ENCODE measurements around the gene TMEM91.
"Not testable (repeated sequence)": the region's sequence is repeated elsewhere in the genome, so short reads cannot be mapped to it uniquely, and the experiment has no call there.

TMEM91 gene

DNA sequence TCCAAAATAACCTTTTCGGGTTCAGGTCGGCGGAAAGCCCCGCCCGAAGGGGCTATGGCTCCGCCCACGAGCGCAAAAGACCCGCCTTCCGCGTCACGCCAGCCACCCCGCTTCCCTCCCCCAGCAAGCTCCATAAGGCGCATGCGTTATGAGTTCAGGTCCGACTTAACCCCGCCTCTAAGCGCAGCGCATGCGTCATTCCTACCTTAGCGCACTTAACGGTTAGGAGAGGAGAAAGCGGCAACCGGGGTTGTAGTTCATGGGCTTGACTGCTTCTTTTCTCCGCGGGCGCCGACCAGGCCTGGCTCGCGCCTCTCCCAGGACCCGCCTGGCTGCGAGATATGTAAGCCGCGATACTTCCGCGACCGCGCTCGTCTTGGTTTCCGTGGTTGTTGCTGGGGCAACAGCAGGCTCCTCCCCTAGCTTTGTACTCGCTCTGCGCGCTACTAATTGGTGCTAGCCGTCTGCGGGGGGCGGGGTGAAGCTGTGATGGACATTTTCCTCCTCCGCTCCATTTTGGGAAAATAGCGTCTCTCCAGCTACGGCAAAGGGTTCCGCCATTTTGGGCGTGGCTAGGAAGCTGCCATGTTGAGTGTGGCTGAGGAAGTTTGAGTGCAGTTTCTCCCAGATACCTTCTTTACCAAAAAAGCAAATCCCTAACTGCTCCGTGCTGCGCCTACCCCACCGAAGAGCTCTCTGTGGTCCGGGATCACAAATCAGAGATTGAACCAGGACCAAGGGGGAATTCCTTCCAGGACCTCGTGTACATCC is 12.4 kb upstream of the TMEM91 start, which contains the start of gene B9D2:
B9D2 (minus strand) TSS at position 397 of the 771 bp plus-strand sequence. CDS start 630 bp downstream, outside the sequence.
- TF ChIP-seq, protein P1, sequence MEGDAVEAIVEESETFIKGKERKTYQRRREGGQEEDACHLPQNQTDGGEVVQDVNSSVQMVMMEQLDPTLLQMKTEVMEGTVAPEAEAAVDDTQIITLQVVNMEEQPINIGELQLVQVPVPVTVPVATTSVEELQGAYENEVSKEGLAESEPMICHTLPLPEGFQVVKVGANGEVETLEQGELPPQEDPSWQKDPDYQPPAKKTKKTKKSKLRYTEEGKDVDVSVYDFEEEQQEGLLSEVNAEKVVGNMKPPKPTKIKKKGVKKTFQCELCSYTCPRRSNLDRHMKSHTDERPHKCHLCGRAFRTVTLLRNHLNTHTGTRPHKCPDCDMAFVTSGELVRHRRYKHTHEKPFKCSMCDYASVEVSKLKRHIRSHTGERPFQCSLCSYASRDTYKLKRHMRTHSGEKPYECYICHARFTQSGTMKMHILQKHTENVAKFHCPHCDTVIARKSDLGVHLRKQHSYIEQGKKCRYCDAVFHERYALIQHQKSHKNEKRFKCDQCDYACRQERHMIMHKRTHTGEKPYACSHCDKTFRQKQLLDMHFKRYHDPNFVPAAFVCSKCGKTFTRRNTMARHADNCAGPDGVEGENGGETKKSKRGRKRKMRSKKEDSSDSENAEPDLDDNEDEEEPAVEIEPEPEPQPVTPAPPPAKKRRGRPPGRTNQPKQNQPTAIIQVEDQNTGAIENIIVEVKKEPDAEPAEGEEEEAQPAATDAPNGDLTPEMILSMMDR (IDR thresholded peaks at IDR 0.05; ENCODE audit: low read depth, low read length), result no peak
- no peaks in the 10 kb centered on the region for H3K9me3 ChIP-seq
- H3K27me3 ChIP-seq, result no peaks in the 10 kb centered on the region
- H3K4me3 ChIP-seq (ENCODE audit: low read depth, low read length), result peak within 1 kb of the TSS; percentile 83
- no peaks in the 10 kb centered on the region for H3K4me1 ChIP-seq
- H3K36me3 ChIP-seq, result no peaks in the 10 kb centered on the region
- DNase-seq, result peak; percentile 98

DNA sequence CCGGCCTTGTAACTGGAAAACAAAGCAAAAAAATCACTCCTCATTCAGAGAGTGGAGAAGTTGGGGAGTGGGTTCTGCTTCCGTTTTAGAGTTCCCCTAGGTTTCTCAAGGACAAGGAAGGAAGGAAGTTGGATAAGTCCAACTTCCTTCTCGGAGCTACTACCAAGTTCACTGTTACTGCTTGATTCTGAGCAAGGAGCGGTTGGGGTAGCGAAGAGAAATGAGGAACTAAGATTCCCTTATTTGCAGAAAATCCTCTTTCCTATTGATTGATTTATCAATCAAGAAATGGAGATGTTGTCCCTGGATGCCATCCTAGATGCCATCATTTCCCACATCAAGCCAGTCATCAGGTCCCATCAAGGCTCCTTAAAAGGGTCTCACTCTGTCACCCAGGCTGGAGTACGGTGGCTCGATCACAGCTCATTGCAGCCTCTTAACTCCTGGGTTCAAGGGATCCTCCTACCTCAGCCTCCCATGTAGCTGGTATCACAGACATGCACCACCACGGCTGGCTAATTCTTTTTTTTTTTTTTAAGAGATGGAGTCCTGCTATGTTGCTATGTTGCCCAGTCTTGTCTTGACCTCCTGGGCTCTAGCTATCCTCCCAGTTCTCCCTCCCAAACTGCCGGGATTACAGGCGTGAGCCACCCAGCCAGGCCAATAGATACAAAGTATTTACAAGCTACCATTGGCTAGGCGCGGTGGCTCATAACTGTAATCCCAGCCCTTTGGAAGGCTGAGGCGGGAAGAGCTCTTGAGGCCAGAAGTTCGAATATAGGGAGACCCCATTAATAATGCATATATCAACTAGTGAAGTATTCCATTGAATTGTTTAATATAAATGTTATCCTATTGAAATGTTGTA is 11.6 kb upstream of the TMEM91 start:
- DNase-seq, result no peak
- no peaks in the 10 kb centered on the region for H3K4me1 ChIP-seq

DNA sequence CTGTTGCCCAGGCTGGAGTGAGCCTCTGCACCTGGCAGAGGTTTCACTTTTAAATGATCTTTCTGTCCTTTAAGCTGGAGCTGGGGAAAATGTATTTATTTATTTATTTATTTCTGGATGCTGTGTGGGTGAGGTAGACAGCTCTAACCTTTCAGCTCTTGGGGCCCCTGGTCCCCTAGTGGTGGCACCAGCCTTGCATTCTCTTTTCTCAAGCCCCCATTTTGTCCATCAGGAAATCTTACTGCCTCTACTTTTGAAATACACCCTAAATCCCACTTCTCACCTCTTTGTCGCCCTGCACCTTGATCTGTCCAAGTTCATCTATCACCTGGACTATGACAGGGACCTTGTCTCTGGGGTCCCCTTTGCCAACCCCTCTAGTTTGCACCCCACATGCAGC is 10.2 kb upstream of the TMEM91 start:
- Histone ChIP-seq H3K4me1 (no peaks in the 10 kb centered on the region), H3K4me3 (ENCODE audit: low read depth, low read length) (no peak overlapping the region)
- TF ChIP-seq, protein P1 (IDR thresholded peaks at IDR 0.05; ENCODE audit: low read depth, low read length), result peak; percentile 40

More for the DNA sequence above, 11.6 kb upstream of the TMEM91 start:
- Histone ChIP-seq H3K36me3 (no peaks in the 10 kb centered on the region), H3K9me3 (no peaks in the 10 kb centered on the region), H3K4me3 (ENCODE audit: low read depth, low read length) (peak overlapping the region; percentile 83), H3K27me3 (no peaks in the 10 kb centered on the region)
- TF ChIP-seq, protein P1 (IDR thresholded peaks at IDR 0.05; ENCODE audit: low read depth, low read length), result no peak

DNA sequence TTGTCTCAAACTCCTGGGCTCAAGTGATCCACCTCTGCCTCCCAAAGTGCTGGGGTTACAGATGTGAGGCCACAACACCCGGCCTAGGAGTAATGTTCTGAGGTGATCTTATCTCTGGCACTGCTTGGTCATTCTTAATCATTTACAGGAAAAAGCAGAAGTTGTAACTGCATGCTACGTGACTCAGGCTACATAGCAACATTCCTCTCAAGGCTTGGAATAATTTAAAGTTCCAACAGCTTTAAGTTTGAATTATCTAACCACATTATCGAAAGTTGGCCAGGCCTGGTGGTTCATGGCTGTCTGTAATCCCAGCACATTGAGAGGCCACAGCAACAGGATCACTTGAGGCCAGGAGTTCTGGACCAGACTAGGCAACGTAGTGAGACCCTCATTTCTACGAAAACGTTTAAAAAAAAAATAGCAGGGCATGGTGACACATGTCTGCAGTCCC is 8.5 kb upstream of the TMEM91 start:
- DNase-seq, result no peak
- TF ChIP-seq, protein P1 (IDR thresholded peaks at IDR 0.05; ENCODE audit: low read depth, low read length), result no peak
- H3K4me1 ChIP-seq, result no peaks in the 10 kb centered on the region; the same call in 1 of the 2 replicates
- no peaks in the 10 kb centered on the region for H3K27me3 ChIP-seq
- no peaks in the 10 kb centered on the region for H3K9me3 ChIP-seq
- H3K36me3 ChIP-seq, result no peaks in the 10 kb centered on the region
- H3K4me3 ChIP-seq (ENCODE audit: low read depth, low read length), result no peak overlapping the region

More for the DNA sequence above, 10.2 kb upstream of the TMEM91 start:
- Histone ChIP-seq H3K36me3 (no peaks in the 10 kb centered on the region), H3K9me3 (no peaks in the 10 kb centered on the region), H3K27me3 (no peaks in the 10 kb centered on the region)
- no peak for DNase-seq

DNA sequence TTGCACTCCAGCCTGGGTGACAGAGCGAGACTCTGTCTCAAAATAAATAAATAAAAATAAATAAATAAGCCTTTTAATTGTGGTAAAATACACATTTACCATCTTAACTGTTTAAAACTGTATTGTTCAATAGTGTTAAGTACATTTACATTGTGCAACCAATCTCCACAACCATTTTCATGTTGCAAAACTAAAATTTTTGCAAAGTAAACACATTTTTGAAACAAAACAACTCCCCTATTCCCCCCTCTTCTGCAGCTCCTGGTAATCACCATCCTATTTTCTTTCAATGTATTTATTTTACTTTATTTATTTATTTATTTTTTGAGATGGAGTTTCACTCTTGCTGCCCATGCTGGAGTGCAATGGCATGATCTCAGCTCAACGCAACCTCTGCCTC is 6.6 kb upstream of the TMEM91 start:
- TF ChIP-seq, protein P1 (IDR thresholded peaks at IDR 0.05; ENCODE audit: low read depth, low read length), result no peak
- H3K4me3 ChIP-seq (ENCODE audit: low read depth, low read length), result no peak overlapping the region
- no peaks in the 10 kb centered on the region for H3K9me3 ChIP-seq
- DNase-seq, result no peak
- no peaks in the 10 kb centered on the region for H3K27me3 ChIP-seq
- H3K36me3 ChIP-seq, result no peaks in the 10 kb centered on the region
- peaks cover 9% of the 10 kb centered on the region for H3K4me1 ChIP-seq

DNA sequence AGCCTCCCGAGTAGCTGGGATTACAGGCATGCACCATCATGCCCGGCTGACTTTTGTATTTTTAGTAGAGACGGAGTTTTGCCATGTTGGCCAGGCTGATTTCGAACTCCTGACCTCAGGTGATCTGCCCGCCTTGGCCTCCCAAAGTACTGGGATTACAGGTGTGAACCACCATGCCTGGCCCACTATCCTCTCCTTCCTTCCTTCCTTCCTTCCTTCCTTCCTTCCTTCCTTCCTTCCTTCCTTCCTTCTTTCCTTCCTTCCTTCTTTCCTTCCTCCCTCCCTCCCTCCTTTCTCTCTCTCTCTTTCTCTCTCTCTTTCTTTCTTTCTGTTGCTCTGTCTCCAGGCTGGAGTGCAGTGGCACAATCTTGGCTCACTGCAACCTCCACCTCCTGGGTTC is 5.2 kb upstream of the TMEM91 start:
- H3K36me3 ChIP-seq, DNase-seq: not testable (repeated sequence)

More for the DNA sequence above, 5.2 kb upstream of the TMEM91 start:
- peaks cover 14% of the 10 kb centered on the region for H3K4me1 ChIP-seq
- H3K4me3 ChIP-seq (ENCODE audit: low read depth, low read length); H3K9me3 ChIP-seq; H3K27me3 ChIP-seq: not testable (repeated sequence)

Data from BE2C (cell line).